ENCODE results near the gene LDLRAD3. TPM values are rescaled to one million over a fixed set of nuclear protein-coding genes. Genes with fewer than 3 reads are reported as not detected.

The LDLRAD3 gene
- total and polyA plus RNA-seq, 7 donors = 5.9 to 20.7 (median 12.1) TPM

DNA sequence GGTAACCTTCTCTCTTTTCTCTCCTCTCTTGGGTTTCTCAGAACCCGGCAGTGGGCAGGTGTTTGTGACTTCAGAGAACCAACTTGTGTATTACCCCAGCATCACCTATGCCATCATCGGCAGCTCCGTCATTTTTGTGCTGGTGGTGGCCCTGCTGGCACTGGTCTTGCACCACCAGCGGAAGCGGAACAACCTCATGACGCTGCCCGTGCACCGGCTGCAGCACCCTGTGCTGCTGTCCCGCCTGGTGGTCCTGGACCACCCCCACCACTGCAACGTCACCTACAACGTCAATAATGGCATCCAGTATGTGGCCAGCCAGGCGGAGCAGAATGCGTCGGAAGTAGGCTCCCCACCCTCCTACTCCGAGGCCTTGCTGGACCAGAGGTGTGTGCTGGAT is 283.2 kb downstream of the LDLRAD3 start:
- 97 to 98% (median 97%) methylated on average over 15 of the region's 15 CpGs for WGBS, 3 donors
- ATAC-seq (no peak), DNase-seq (no peak)
- Histone ChIP-seq H3K9me3 (no peaks in the 10 kb centered on the region), H3K27ac (no peak overlapping the region), H3K27me3 (ENCODE audit: insufficient read depth in 3 of 3, low read length in 2 of 3) (no peaks in the 10 kb centered on the region), H3K4me3 (no peak overlapping the region), H3K36me3 (ENCODE audit: insufficient read depth in 1 of 2, low read depth in 1 of 2) (peaks cover 0 to 5% of the 10 kb centered on the region in 2 donors), H3K4me1 (peaks cover 5% of the 10 kb centered on the region)
- intact Hi-C loops (cut with DNase I) = no loop called here
- TF ChIP-seq, protein P1, sequence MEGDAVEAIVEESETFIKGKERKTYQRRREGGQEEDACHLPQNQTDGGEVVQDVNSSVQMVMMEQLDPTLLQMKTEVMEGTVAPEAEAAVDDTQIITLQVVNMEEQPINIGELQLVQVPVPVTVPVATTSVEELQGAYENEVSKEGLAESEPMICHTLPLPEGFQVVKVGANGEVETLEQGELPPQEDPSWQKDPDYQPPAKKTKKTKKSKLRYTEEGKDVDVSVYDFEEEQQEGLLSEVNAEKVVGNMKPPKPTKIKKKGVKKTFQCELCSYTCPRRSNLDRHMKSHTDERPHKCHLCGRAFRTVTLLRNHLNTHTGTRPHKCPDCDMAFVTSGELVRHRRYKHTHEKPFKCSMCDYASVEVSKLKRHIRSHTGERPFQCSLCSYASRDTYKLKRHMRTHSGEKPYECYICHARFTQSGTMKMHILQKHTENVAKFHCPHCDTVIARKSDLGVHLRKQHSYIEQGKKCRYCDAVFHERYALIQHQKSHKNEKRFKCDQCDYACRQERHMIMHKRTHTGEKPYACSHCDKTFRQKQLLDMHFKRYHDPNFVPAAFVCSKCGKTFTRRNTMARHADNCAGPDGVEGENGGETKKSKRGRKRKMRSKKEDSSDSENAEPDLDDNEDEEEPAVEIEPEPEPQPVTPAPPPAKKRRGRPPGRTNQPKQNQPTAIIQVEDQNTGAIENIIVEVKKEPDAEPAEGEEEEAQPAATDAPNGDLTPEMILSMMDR (IDR thresholded peaks at IDR 0.05) = no peak

DNA sequence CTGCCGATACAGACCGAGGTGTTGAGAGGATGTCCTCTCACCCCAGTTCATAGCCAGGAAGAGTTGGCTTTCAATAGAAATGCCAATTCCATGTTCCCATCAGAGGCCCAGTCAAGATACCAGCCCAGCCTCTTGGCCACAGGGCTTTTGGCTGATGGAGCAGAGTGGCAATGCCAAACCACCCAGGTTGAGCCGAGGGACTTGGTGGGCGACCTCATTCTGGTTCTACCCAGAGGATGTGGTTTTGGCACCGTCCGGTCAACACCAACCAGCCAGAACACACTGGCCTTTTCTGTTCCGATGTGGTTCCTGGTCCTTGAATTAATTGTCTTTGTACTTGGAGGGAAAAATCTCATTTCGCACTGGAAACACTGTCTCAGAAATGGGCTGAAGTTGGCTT is 284.8 kb downstream of the LDLRAD3 start:
- TF ChIP-seq, protein P1 (IDR thresholded peaks at IDR 0.05) = no peak
- Histone ChIP-seq H3K4me1 (peaks cover 5% of the 10 kb centered on the region), H3K27me3 (ENCODE audit: insufficient read depth in 3 of 3, low read length in 2 of 3) (no peaks in the 10 kb centered on the region), H3K9me3 (no peaks in the 10 kb centered on the region), H3K27ac (no peak overlapping the region), H3K4me3 (no peak overlapping the region), H3K36me3 (ENCODE audit: insufficient read depth in 1 of 2, low read depth in 1 of 2) (peaks cover 0 to 5% of the 10 kb centered on the region in 2 donors)
- DNase-seq (peak in 1 of 2 donors; percentile 37), ATAC-seq (peak; percentile 26 to 78 (median 58))
- WGBS, 3 donors = 55 to 76% (median 57%) methylated on average over 8 of the region's 8 CpGs
- intact Hi-C loops (cut with DNase I) = no loop called here

DNA sequence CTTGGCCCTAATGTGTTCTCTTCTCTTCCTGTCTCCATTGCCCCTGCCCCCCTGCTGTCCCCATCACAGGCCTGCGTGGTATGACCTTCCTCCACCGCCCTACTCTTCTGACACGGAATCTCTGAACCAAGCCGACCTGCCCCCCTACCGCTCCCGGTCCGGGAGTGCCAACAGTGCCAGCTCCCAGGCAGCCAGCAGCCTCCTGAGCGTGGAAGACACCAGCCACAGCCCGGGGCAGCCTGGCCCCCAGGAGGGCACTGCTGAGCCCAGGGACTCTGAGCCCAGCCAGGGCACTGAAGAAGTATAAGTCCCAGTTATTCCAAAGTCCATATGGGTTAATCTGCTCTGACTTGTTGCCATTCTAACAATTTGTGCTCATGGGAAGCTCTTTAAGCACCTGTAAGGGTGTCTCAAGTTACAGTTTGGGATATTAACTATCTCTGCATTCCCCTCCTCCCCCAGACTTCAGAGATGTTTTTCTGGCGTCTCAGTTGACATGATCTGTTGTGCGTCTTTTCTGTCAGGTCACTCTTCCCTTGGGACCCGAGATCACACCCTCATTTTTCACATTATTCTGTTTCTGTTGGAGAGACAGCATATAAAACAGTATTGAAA is 285.3 kb downstream of the LDLRAD3 start:
- 61 to 92% (median 66%) methylated on average over 12 of the region's 12 CpGs for WGBS, 3 donors
- H3K9me3 ChIP-seq = no peaks in the 10 kb centered on the region
- ATAC-seq = peak in 3 of 4 donors; percentile 13 to 51 (median 18)
- intact Hi-C loops (cut with DNase I) = no loop called here
- TF ChIP-seq, protein P1 (IDR thresholded peaks at IDR 0.05) = no peak
- H3K36me3 ChIP-seq (ENCODE audit: insufficient read depth in 1 of 2, low read depth in 1 of 2) = peaks cover 0 to 5% of the 10 kb centered on the region in 2 donors
- H3K4me3 ChIP-seq = no peak overlapping the region
- H3K4me1 ChIP-seq = peaks cover 5% of the 10 kb centered on the region
- DNase-seq = no peak
- H3K27me3 ChIP-seq (ENCODE audit: insufficient read depth in 3 of 3, low read length in 2 of 3) = no peaks in the 10 kb centered on the region
- no peak overlapping the region for H3K27ac ChIP-seq

DNA sequence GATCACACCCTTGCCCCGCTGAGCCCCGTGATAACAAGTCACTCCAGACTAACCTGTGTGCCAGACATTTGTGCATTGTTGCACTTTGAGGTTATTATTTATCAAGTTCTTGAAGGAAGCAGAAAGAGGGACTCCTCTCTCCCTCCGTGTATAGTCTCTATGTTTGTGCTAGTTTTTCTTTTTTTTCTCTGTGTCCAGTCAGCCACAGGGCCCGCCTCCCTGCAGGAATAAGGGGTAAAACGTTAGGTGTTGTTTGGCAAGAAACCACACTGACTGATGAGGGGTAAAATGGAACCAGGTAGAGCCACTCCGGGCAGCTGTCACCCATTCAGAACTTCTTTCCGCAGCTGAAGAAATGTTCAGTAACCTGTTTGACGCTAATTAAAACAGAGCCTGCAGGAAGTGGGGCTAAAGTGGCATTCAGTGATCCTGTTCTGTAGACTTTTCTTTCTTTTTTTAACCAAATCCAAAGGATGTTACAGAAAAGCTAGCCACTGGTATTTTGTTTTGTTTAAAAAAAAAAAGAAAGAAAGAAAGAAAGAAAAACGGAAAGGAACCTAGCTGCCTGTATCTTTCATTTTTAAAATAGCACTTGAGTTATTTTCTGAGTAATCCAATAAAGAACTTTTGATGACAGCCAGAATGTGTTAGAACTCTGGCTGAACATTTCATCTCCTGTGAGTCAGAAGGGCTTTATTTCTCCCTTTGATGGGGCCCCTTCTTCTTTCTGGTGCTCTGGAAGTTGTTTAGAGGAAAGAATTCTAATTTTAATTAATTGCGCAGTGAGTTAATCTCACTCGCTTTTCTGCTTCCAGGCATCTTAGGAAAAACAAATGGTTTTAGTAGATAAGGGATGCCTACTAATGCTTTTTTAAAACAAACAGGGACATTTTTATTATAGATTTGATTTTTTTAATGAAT is 287.2 kb downstream of the LDLRAD3 start:
- peaks cover 0 to 5% of the 10 kb centered on the region in 2 donors for H3K36me3 ChIP-seq (ENCODE audit: insufficient read depth in 1 of 2, low read depth in 1 of 2)
- TF ChIP-seq, protein P1 (IDR thresholded peaks at IDR 0.05) = no peak
- DNase-seq (no peak), ATAC-seq (peak in 2 of 4 donors; percentile 47 to 54)
- WGBS, 3 donors = 72 to 77% (median 73%) methylated on average over 11 of the region's 11 CpGs
- no peak overlapping the region for H3K27ac ChIP-seq
- H3K27me3 ChIP-seq (ENCODE audit: insufficient read depth in 3 of 3, low read length in 2 of 3) = no peaks in the 10 kb centered on the region
- no peaks in the 10 kb centered on the region for H3K9me3 ChIP-seq
- no peak overlapping the region for H3K4me3 ChIP-seq
- intact Hi-C loops (cut with DNase I) = no loop called here
- peaks cover 5% of the 10 kb centered on the region for H3K4me1 ChIP-seq

All from psoas muscle (tissue), 8 donors.